Fibroblast of the aortic adventitia (primary cell): ENCODE results near the gene ARL13A. TPM values are rescaled to one million over a fixed set of nuclear protein-coding genes. Genes with fewer than 3 reads are reported as not detected.

ENCODE experiments used
- DNase-seq: peaks from one replicate; pipeline ENCODE4 v3.0.0-alpha.2; 2010; ENCODE audit warnings: low read depth
- H3K4me3 ChIP-seq: 2 replicates; pipeline ENCODE4 v1.5.1; 2011; ENCODE audit warnings: low read depth, mild to moderate bottlenecking, control low read depth, low read length, moderate library complexity
- total RNA-seq: library from RNA; depleted of rRNA; stranded (reverse); fragments of >200 nt; gene quantifications from 2 replicates; pipeline ENCODE4 v1.2.3, GENCODE V29; 2012; ENCODE audit warnings: low replicate concordance
- TF ChIP-seq, protein P1 (sequence below): IDR thresholded peaks from 2 replicates; pipeline ENCODE4 v1.5.1; 2011; ENCODE audit warnings: mild to moderate bottlenecking, low read length, control low read depth, inconsistent platforms; ENCODE audit not compliant: insufficient read depth

Gene ARL13A
- total RNA-seq, 1 donor = not detected

DNA sequence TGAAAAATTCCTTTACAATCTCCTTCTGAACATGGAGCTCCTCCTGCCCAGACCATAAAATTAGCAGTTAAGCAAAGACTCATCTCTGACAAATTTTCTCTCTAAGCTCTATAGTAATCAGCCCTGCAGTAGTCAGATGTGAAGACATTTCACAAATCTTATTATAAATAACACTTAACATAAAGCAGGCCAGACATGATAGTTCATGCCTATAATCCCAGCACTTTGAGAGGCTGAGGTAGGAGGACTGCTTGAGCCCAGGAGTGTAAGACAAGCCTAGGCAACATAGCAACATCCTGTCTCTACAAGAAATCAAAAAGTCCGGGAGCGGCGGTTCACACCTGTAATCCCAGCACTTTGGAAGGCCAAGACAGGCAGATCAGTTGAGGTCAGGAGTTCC lies 52.5 kb downstream of the ARL13A start:
- TF ChIP-seq, protein P1, sequence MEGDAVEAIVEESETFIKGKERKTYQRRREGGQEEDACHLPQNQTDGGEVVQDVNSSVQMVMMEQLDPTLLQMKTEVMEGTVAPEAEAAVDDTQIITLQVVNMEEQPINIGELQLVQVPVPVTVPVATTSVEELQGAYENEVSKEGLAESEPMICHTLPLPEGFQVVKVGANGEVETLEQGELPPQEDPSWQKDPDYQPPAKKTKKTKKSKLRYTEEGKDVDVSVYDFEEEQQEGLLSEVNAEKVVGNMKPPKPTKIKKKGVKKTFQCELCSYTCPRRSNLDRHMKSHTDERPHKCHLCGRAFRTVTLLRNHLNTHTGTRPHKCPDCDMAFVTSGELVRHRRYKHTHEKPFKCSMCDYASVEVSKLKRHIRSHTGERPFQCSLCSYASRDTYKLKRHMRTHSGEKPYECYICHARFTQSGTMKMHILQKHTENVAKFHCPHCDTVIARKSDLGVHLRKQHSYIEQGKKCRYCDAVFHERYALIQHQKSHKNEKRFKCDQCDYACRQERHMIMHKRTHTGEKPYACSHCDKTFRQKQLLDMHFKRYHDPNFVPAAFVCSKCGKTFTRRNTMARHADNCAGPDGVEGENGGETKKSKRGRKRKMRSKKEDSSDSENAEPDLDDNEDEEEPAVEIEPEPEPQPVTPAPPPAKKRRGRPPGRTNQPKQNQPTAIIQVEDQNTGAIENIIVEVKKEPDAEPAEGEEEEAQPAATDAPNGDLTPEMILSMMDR = no peak
- no peak overlapping the region for H3K4me3 ChIP-seq
- no peak for DNase-seq

DNA sequence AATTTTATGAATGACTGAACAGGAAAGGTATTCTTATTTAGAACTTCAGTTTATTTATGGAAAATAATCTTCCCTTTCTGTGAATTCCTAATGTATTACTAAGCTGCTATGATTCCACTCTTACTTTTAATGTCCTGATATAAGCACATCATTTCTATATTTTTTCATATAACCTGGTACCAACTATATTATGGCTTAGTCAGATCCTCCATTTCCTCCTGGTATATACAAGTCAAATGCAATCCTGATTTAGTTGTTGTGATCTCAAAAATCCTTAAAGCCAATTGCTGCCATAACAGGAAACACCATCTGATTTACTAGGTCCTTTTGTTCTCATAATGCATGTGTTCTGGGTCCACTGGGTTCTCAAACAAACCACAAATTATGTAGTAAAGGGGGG lies 55.6 kb downstream of the ARL13A start:
- no peak overlapping the region for H3K4me3 ChIP-seq
- DNase-seq = peak; percentile 8
- TF ChIP-seq, protein P1 = no peak

DNA sequence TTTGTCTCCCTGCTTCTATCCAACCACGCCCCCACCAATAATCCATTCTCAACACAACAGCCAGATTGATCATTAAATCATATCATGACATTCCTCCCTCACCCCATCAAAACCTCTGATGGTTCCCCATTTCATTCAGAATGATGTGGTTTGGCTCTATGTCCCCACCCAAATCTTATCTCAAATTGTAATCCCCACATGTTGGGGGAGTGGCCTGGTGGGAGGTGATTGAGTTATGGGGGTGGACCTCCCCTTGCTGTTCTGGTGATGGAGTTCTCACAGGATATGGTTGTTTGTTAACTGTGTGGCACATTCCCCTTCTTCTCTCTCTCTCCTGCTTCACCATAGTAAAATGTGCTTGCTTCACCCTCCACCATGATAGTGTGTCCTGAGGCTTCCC lies 59.1 kb downstream of the ARL13A start:
- DNase-seq = no peak
- H3K4me3 ChIP-seq = no peak overlapping the region
- TF ChIP-seq, protein P1 = no peak

DNA sequence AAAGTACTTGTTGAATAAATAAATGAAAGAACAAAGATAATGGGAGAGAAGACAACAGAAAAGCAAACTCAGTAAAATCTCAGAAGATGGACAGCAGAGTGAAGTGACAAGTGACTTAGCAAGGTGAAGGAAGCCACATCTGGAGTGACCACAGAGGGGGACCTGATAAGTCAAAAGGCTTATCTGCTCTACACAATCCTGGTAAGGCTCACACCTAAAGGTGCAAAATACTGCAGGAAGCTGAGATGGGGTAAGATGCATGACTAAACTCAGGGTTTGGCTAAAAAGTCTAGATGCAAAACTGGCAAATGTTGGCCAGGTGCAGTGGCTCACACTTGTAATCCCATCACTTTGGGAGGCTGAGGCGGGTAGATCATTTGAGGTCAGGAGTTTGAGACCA lies 60.2 kb downstream of the ARL13A start:
- TF ChIP-seq, protein P1 = no peak
- DNase-seq = no peak
- no peak overlapping the region for H3K4me3 ChIP-seq

DNA sequence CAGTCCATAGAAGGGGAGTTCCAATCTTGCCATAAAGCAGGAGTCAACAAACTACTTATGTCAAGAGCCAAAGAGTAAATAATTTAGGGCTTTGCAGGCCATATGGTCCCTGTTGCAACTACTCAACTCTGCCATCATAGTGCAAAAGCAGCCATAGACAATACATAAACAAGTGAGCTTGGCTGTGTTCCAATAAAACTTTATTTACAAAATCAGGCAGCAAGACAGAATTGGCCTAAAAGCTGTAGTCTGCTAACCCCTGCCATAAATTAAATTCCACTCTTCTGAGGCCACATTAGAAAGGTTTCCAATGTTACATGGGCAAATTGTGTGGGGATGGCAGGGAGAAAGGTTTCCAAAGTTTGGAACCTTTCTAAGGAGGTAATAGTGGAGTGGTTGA lies 67.7 kb downstream of the ARL13A start:
- H3K4me3 ChIP-seq = no peak overlapping the region
- TF ChIP-seq, protein P1 = no peak
- no peak for DNase-seq

DNA sequence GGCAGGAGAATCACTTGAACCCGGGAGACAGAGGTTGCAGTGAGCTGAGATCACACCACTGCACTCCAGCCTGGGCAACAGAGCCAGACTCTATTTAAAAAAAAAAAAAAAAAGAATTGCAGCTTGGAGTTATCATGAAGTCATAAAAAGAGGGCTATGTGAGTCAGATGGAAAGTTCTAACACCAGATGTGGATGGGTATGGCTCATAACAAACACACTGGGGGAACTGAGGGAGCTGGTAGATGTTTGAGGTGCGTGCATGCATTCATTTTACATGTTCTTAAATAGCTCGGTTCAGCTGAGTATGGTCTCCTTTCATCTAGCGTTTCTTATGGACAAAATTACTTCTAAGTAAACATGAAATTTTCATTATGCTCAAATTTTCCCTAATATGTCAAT lies 70.7 kb downstream of the ARL13A start:
- DNase-seq = no peak

More for the DNA sequence above, 70.7 kb downstream of the ARL13A start:
- TF ChIP-seq, protein P1 = no peak
- H3K4me3 ChIP-seq = no peak overlapping the region

Other genes starting within 250 kb of the ARL13A start
- 5.1 and 38.7 TPM in 2 replicates for gene SYTL4, start 237.6 kb upstream of the ARL13A start, total RNA-seq
- gene CSTF2, start 149.3 kb upstream of the ARL13A start, total RNA-seq = 12.5 and 22.3 TPM in 2 replicates
- not detected in 2 replicates for gene NOX1, start 95.3 kb upstream of the ARL13A start, total RNA-seq
- gene XKRX, start 40.8 kb upstream of the ARL13A start, total RNA-seq = 0.36 TPM in 1 of 2 replicates, not detected in the other
- 13.6 and 18.3 TPM in 2 replicates for gene TRMT2B, start 82.4 kb downstream of the ARL13A start, total RNA-seq
- gene TMEM35A, start 109.2 kb downstream of the ARL13A start, total RNA-seq = 2.5 and 14.4 TPM in 2 replicates
- gene CENPI, start 128.5 kb downstream of the ARL13A start, total RNA-seq = 4.3 and 23.4 TPM in 2 replicates